Fibroblast of pulmonary artery (primary cell): ENCODE data around the gene ZDHHC3.
A peak's percentile ranks its signal among the peaks of the same experiment; 100 is the strongest.

Experiments
- DNase-seq: peaks from one replicate; pipeline ENCODE4 v3.0.0-alpha.2; 2010; ENCODE audit warnings: low read depth
- H3K4me3 ChIP-seq: replicated peaks from 2 replicates; pipeline ENCODE4 v1.5.1; 2011; ENCODE audit warnings: low read depth, mild to moderate bottlenecking, control low read depth, low read length, moderate library complexity
- CTCF ChIP-seq: IDR thresholded peaks from 2 replicates; pipeline ENCODE4 v1.5.1; 2011; ENCODE audit warnings: mild to moderate bottlenecking, control low read depth, low read length, inconsistent platforms; ENCODE audit errors: missing control alignments

Gene ZDHHC3

GRCh38 chr3:44923632-44924456, 52.1 kb downstream of the ZDHHC3 start:
- DNase-seq: peak; percentile 85
- TF ChIP-seq CTCF: no peak
- H3K4me3 ChIP-seq: no peak overlapping the region

- no peak for DNase-seq
- no peak overlapping the region for H3K4me3 ChIP-seq
- TF ChIP-seq CTCF: no peak
These were observed 55.9 kb downstream of the ZDHHC3 start for GRCh38 chr3:44920081-44920480.

GRCh38 chr3:44918581-44918980, 57.4 kb downstream of the ZDHHC3 start:
- TF ChIP-seq CTCF: no peak
- DNase-seq: no peak
- H3K4me3 ChIP-seq: no peak overlapping the region

GRCh38 chr3:44918087-44918486, 57.9 kb downstream of the ZDHHC3 start:
- no peak overlapping the region for H3K4me3 ChIP-seq
- no peak for TF ChIP-seq CTCF
- DNase-seq: no peak

GRCh38 chr3:44915702-44916438, 60.1 kb downstream of the ZDHHC3 start:
- peak; percentile 11 for TF ChIP-seq CTCF
- no peak overlapping the region for H3K4me3 ChIP-seq
- DNase-seq: peak; percentile 33

GRCh38 chr3:44914936-44915335, 61.0 kb downstream of the ZDHHC3 start:
- no peak overlapping the region for H3K4me3 ChIP-seq
- DNase-seq: peak; percentile 16
- peak; percentile 38 for TF ChIP-seq CTCF
